Measurements from ENCODE around the gene NEAT1.
"Not testable (repeated sequence)": the region's sequence is repeated elsewhere in the genome, so short reads cannot be mapped to it uniquely, and the experiment has no call there.

The NEAT1 gene

DNA sequence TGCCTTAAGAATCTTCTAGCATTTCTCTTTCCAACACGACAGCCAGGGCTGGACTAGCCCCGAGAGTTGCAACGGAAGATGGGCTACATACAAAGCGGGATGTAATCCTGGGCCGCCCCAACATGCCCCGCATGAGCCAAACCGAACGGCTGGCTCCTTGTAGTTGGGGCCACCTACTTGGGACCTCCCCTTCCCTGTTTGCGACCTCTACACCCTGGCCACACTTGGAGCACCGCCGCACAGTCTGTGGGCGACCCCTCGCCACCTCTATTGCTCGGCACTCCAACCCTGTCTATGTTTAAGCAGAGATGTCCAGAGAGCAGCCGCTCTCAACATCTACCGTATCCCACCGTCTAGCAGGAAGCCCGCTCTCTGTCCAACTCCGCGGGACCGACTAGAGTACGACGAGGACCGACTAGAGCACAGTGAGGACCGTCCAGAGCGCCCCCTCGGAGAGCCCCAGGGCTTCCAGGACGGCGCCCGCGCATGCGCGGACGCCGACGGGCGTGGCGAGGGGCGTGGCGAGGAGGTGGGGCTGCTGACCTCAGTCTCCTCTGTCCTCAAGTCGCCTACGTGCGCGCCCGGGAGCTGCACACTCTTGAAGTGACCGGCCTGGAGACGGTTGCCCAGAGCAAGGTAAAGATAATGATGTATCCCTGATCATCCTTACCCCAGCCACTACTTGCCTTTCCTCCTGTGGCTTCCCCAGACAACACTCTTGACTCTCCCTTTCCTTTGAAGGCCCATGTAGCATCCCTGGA lies 32.3 kb downstream of the NEAT1 start:
- no peaks in the 10 kb centered on the region for H3K9me3 ChIP-seq (ENCODE audit: insufficient read depth, low read depth, low read length)

DNA sequence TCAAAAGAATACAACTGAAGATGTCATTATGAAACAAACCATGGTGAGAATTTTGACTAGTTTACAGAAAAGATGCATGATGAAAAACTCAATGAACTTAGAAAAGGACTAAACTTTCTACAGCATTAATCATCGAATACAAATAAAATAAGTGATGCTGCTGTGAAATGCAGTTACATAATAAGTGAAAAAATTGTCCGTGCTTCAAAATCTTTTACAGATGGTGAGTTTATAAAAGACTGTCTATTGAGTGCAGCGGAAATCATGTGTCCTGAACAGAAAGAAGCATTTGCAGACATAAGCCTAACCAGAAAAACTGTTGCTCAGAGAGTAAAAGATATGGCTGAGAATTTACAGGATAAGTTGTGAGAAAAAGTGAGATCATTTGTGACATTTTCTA lies 33.8 kb downstream of the NEAT1 start:
- Histone ChIP-seq H3K27me3 (ENCODE audit: insufficient read depth, low read length) (peaks cover 88% of the 10 kb centered on the region), H3K36me3 (ENCODE audit: insufficient read depth, low read depth, low read length) (no peaks in the 10 kb centered on the region), H3K9ac (ENCODE audit: low read depth, low read length) (no peak overlapping the region), H3K27ac (ENCODE audit: low read length) (no peak overlapping the region), H3K4me3 (ENCODE audit: low read length) (no peak overlapping the region), H3K4me1 (ENCODE audit: insufficient read depth, low read length) (no peaks in the 10 kb centered on the region; the same call in 1 of the 2 replicates), H3K9me3 (ENCODE audit: insufficient read depth, low read depth, low read length) (no peaks in the 10 kb centered on the region)

More for the DNA sequence above, 32.3 kb downstream of the NEAT1 start:
- Histone ChIP-seq H3K4me1 (ENCODE audit: insufficient read depth, low read length) (no peaks in the 10 kb centered on the region; the same call in 1 of the 2 replicates), H3K9ac (ENCODE audit: low read depth, low read length) (peak overlapping the region; percentile 40; the same call in 1 of the 2 replicates), H3K27me3 (ENCODE audit: insufficient read depth, low read length) (peaks cover 72% of the 10 kb centered on the region), H3K4me3 (ENCODE audit: low read length) (peak overlapping the region; percentile 71), H3K27ac (ENCODE audit: low read length) (no peak overlapping the region), H3K36me3 (ENCODE audit: insufficient read depth, low read depth, low read length) (no peaks in the 10 kb centered on the region)

DNA sequence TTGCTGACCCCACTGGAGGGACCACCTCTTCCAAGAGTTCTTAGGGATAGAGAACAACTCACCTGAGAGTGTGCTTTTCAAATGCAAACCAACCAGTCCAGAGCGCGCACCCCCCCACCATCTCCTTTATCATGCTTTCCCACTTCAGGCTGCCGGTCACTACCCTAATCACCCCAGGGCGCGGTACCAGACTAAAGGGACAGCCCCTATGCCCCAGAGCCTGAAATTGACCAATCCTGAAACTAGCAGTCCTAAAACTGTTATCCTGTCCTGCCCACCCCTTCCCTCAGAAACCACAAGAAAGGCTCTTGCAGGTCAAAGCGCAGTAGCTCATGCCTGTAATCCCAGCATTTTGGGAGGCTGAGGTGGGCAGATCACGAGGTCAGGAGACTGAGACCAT lies 37.0 kb downstream of the NEAT1 start:
- Histone ChIP-seq H3K4me1 (ENCODE audit: insufficient read depth, low read length) (no peaks in the 10 kb centered on the region; the same call in 1 of the 2 replicates), H3K4me3 (ENCODE audit: low read length) (no peak overlapping the region), H3K9ac (ENCODE audit: low read depth, low read length) (no peak overlapping the region), H3K36me3 (ENCODE audit: insufficient read depth, low read depth, low read length) (no peaks in the 10 kb centered on the region), H3K27me3 (ENCODE audit: insufficient read depth, low read length) (peaks cover 93% of the 10 kb centered on the region), H3K27ac (ENCODE audit: low read length) (no peak overlapping the region), H3K9me3 (ENCODE audit: insufficient read depth, low read depth, low read length) (no peaks in the 10 kb centered on the region)

DNA sequence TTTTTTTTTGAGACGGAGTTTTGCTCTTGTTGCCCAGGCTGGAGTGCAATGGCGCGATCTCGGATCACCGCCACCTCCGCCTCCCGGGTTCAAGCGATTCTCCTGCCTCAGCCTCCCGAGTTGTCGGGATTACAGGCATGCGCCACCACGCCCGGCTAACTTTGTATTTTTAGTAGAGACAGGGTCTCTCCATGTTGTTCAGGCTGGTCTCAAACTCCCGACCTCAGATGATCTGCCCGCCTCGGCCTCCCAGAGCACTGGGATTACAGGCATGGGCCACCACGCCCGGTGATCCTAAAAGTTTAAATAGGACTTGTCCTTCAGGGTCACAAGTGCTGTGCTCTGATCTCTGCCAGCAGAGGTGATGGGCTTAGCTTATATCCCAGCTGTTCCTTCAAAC lies 42.9 kb downstream of the NEAT1 start:
- not testable (repeated sequence) for H3K4me3 ChIP-seq (ENCODE audit: low read length); H3K9me3 ChIP-seq (ENCODE audit: insufficient read depth, low read depth, low read length); H3K4me1 ChIP-seq (ENCODE audit: insufficient read depth, low read length); H3K27ac ChIP-seq (ENCODE audit: low read length); H3K9ac ChIP-seq (ENCODE audit: low read depth, low read length); H3K36me3 ChIP-seq (ENCODE audit: insufficient read depth, low read depth, low read length)
- H3K27me3 ChIP-seq (ENCODE audit: insufficient read depth, low read length) = peaks cover 53% of the 10 kb centered on the region

DNA sequence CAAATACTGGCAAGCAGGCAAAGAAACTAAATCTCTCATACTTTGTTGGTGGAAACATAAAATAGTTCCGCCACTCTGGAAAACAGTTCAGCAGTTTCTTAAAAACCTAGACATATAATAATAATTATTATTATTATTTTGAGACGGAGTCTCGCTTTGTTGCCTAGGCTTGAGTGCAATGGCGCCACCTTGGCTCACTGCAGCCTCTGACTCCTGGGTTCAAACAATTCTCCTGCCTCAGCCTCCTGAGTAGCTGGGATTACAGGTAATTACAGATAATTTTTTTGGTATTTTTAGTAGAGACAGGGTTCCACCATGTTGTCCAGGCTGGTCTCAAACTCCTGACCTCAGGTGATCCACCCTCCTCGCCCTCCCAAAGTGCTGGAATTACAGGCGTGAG lies 44.7 kb downstream of the NEAT1 start:
- H3K4me3 ChIP-seq (ENCODE audit: low read length); H3K36me3 ChIP-seq (ENCODE audit: insufficient read depth, low read depth, low read length); H3K27ac ChIP-seq (ENCODE audit: low read length); H3K9me3 ChIP-seq (ENCODE audit: insufficient read depth, low read depth, low read length); H3K9ac ChIP-seq (ENCODE audit: low read depth, low read length); H3K4me1 ChIP-seq (ENCODE audit: insufficient read depth, low read length): not testable (repeated sequence)
- H3K27me3 ChIP-seq (ENCODE audit: insufficient read depth, low read length) = peaks cover 34% of the 10 kb centered on the region

DNA sequence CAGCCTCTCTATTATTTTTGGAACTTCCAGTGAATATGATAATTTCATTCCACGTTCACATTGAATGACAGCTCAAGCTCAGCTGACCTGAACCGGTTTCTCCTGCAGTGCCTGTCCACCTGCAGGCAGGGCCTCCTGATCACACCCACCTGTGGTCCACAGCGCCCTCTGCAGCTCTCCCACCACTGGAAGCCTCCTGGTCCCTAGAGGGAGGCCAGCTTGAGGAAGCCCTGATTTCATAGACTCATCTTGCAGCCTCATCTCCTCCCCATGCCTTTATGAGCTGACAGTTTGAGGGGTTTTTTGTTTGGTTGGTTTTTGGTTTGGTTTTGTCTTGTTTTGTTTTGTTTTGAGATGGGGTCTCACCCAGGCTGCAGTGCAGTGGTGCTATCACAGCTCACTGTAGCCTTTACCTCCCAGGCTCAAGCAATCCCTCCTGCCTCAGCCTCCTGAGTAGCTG lies 46.3 kb downstream of the NEAT1 start:
- H3K27me3 ChIP-seq (ENCODE audit: insufficient read depth, low read length) = peaks cover 25% of the 10 kb centered on the region
- no peak overlapping the region for H3K27ac ChIP-seq (ENCODE audit: low read length)
- H3K9me3 ChIP-seq (ENCODE audit: insufficient read depth, low read depth, low read length) = no peaks in the 10 kb centered on the region
- H3K4me1 ChIP-seq (ENCODE audit: insufficient read depth, low read length) = no peaks in the 10 kb centered on the region
- H3K4me3 ChIP-seq (ENCODE audit: low read length) = no peak overlapping the region
- H3K9ac ChIP-seq (ENCODE audit: low read depth, low read length) = no peak overlapping the region
- no peaks in the 10 kb centered on the region for H3K36me3 ChIP-seq (ENCODE audit: insufficient read depth, low read depth, low read length)

DNA sequence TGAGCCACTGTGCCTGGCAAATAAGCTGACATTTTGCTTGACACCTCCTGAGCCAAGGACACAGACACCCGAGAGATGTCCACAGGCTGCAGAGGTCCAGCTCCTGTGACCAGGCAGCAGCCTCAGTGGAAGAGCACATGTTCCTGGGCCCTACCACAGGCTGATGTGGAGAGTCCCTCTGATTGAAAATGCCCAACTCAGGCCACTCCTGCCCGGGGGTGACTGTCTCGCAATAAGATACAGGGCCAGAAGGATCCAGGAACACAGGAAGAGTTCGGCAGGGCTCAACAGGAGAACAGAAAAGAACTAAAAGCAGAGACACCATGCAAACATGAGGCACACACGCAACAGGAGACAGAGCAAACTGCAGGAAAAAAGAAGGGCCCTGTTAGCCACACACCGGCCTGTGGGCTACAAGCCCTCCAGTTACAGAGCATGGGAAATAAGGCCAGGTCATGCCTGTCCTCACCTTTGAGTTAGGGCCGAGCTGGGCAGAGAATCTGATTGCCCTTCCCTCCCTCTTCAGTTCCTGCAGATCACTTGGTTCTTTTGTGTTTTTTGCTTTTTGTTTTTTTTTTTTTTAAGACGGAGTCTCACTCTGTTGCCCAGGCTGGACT lies 47.9 kb downstream of the NEAT1 start:
- H3K9me3 ChIP-seq (ENCODE audit: insufficient read depth, low read depth, low read length) = no peaks in the 10 kb centered on the region
- H3K9ac ChIP-seq (ENCODE audit: low read depth, low read length) = no peak overlapping the region
- peaks cover 10% of the 10 kb centered on the region for H3K27me3 ChIP-seq (ENCODE audit: insufficient read depth, low read length)
- H3K27ac ChIP-seq (ENCODE audit: low read length) = no peak overlapping the region
- no peak overlapping the region for H3K4me3 ChIP-seq (ENCODE audit: low read length)
- H3K4me1 ChIP-seq (ENCODE audit: insufficient read depth, low read length) = no peaks in the 10 kb centered on the region
- no peaks in the 10 kb centered on the region for H3K36me3 ChIP-seq (ENCODE audit: insufficient read depth, low read depth, low read length)

DNA sequence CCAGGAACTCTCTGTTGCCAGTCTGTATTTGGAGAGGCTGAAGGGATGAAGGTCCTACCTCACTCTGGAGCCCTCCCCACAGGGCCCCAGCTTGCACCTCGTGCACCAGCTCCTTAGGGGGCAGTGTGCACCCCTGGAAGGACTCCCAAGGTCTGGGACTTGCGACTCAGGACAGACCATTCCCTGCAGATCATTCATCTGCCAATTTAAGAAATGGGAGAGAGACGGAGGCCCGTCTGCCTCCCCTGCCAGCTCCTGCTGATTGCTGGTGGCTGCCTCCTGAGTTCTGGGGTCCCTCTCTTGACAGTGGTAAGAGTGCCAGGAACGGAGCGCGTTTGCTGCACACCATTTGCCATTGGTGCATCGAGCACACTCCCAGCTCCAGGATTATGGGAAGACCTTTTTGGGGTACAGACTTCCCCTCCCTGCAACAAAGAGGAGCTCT lies 48.9 kb downstream of the NEAT1 start:
- peaks cover under 1% of the 10 kb centered on the region; the same call in 1 of the 2 replicates for H3K27me3 ChIP-seq (ENCODE audit: insufficient read depth, low read length)
- H3K27ac ChIP-seq (ENCODE audit: low read length) = no peak overlapping the region
- H3K9ac ChIP-seq (ENCODE audit: low read depth, low read length) = no peak overlapping the region
- no peaks in the 10 kb centered on the region for H3K4me1 ChIP-seq (ENCODE audit: insufficient read depth, low read length)
- H3K36me3 ChIP-seq (ENCODE audit: insufficient read depth, low read depth, low read length) = no peaks in the 10 kb centered on the region
- no peaks in the 10 kb centered on the region for H3K9me3 ChIP-seq (ENCODE audit: insufficient read depth, low read depth, low read length)
- H3K4me3 ChIP-seq (ENCODE audit: low read length) = no peak overlapping the region

DNA sequence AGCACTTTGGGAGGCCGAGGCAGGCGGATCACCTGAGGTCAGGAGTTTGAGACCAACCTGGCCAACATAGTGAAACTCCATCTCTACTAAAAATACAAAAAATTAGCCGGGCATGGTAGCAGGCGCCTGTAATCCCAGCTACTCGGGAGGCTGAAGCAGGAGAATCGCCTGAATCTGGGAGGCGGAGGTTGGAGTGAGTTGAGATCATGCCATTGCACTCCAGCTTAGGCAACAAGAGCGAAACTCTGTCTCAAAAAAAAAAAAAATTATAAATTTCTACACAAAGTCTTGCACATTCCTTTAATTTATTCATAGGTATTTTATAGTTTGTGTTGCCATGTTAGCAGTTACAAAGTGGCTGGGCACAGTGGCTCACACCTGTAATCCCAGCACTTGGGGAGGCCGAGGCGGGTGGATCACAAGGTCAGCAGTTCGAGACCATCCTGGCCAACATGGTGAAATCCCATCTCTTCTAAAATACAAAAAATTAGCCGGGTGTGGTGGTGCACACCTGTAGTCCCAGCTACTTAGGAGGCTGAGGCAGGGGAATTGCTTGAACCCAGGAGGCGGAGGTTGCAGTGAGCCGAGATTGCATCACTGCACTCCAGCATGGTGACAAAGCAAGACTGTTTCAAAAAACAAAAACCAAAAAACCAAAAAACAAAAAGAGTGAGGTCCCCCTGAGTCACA lies 50.1 kb downstream of the NEAT1 start:
- H3K9ac ChIP-seq (ENCODE audit: low read depth, low read length); H3K9me3 ChIP-seq (ENCODE audit: insufficient read depth, low read depth, low read length); H3K4me1 ChIP-seq (ENCODE audit: insufficient read depth, low read length); H3K27me3 ChIP-seq (ENCODE audit: insufficient read depth, low read length); H3K36me3 ChIP-seq (ENCODE audit: insufficient read depth, low read depth, low read length); H3K4me3 ChIP-seq (ENCODE audit: low read length); H3K27ac ChIP-seq (ENCODE audit: low read length): not testable (repeated sequence)

DNA sequence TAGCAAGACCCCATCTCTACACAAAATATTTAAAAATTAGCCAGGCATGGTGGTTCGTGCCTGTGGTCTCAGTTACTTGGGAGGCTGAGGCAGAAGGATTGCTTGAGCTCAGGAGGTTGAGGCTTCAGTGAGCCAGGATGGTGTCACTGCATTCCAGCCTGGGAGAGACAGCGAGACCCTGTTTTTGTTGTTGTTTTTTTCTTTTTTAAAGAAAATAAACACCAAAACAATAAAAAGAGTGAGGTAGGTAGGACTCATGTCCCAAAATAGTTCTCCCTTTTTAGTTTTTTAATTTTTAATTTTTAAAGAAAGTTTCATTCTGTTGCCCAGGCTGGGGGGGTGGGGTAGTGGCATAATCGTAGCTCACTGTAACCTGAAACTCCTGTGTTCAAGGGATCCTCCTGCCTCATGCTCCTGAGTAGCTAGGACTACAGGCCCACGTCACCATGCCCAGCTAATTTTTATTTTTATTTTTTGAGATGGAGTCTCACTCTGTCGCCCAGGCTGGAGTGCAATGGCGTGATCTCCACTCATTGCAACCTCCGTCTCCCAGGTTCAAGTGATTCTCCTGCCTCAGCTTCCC lies 50.8 kb downstream of the NEAT1 start:
- H3K27me3 ChIP-seq (ENCODE audit: insufficient read depth, low read length) = no peaks in the 10 kb centered on the region
- H3K4me1 ChIP-seq (ENCODE audit: insufficient read depth, low read length) = peaks cover 3% of the 10 kb centered on the region; the same call in 1 of the 2 replicates
- no peaks in the 10 kb centered on the region for H3K36me3 ChIP-seq (ENCODE audit: insufficient read depth, low read depth, low read length)
- H3K9ac ChIP-seq (ENCODE audit: low read depth, low read length) = no peak overlapping the region
- no peak overlapping the region for H3K27ac ChIP-seq (ENCODE audit: low read length)
- no peak overlapping the region for H3K4me3 ChIP-seq (ENCODE audit: low read length)
- H3K9me3 ChIP-seq (ENCODE audit: insufficient read depth, low read depth, low read length) = no peaks in the 10 kb centered on the region

DNA sequence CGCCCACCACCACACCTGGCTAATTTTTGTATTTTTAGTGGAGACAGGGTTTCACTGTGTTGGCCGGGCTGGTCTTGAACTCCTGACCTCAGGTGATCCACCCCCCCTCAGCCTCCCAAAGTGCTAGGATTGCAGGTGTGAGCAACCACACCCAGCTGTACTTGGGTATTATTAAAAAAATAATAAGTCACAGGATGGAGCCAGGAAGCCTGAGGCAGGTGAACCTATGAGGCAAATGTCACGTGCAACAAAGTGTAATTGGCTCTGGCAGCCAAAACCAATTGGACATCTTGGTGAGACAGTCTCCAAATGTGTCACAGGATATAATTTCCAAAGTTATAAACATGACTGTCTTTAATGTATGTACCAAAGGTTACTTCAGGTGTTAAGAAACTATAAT lies 52.3 kb downstream of the NEAT1 start:
- H3K36me3 ChIP-seq (ENCODE audit: insufficient read depth, low read depth, low read length) = no peaks in the 10 kb centered on the region
- H3K27ac ChIP-seq (ENCODE audit: low read length) = no peak overlapping the region
- no peak overlapping the region for H3K9ac ChIP-seq (ENCODE audit: low read depth, low read length)
- peaks cover 11% of the 10 kb centered on the region; the same call in 1 of the 2 replicates for H3K4me1 ChIP-seq (ENCODE audit: insufficient read depth, low read length)
- no peaks in the 10 kb centered on the region for H3K9me3 ChIP-seq (ENCODE audit: insufficient read depth, low read depth, low read length)
- no peak overlapping the region for H3K4me3 ChIP-seq (ENCODE audit: low read length)
- H3K27me3 ChIP-seq (ENCODE audit: insufficient read depth, low read length) = no peaks in the 10 kb centered on the region
